HCT116 (cell line): ENCODE measurements around the gene SLC4A4. TPM values are rescaled to one million over a fixed set of nuclear protein-coding genes. Genes with fewer than 3 reads are reported as not detected.

Experiments used
- ATAC-seq: fragments of 200-7000 bp; cut with Tn5 transposase; 2 replicates; pipeline ENCODE4 v1.9.1; 2020; ENCODE audit warnings: mild to moderate bottlenecking, moderate library complexity
- BruUV-seq: library from RNA; stranded (reverse); fragments of 400-500 nt; replicated peaks from 2 replicates; lab custom pipeline; 2021; lab: Mats Ljungman, UMichigan
- CTCF ChIA-PET: fragments of 300-600 bp; sonication (Branson Sonifier 250); formaldehyde crosslinking; loops from one replicate; lab custom pipeline; 2021; ENCODE audit warnings: antibody characterized with exemption; lab: Charles Lee
- POLR2A ChIA-PET: fragments of 300-600, 350-600 bp; sonication (Branson Sonifier 250); formaldehyde crosslinking; loops from one replicate; lab custom pipeline; 2021; ENCODE audit warnings: antibody characterized with exemption; lab: Charles Lee
- RAD21 ChIA-PET, 2 experiments: fragments of 300-600 bp; sonication (Branson Sonifier 250); formaldehyde crosslinking; loops; one replicate each; lab custom pipeline; 2023; ENCODE audit warnings: low total read pairs in 2 of 2; ENCODE audit not compliant: uncharacterized antibody in 2 of 2, unreplicated experiment in 2 of 2, low non-redundant PET in 1 of 2; lab: Charles Lee
- DNase-seq: peaks from one replicate; pipeline ENCODE4 v3.0.0-alpha.2; 2010; ENCODE audit warnings: low read depth, low spot score
- H2AFZ ChIP-seq: fragments of 200-600 bp; shearing (Covaris generic), sonication (generic); 2 replicates; pipeline ENCODE4 v1.6.1; 2017; ENCODE audit warnings: low read depth, mixed run types, mixed read lengths, antibody characterized with exemption, low read length; ENCODE audit not compliant: poor library complexity, severe bottlenecking
- H3K27ac ChIP-seq: 2 replicates; pipeline ENCODE4 v1.5.1; 2012; ENCODE audit warnings: low read depth, low read length
- H3K27me3 ChIP-seq: fragments of 200-600 bp; sonication (generic); 2 replicates; pipeline ENCODE4 v1.6.1; 2016; ENCODE audit warnings: mixed run types, low read length, mixed read lengths; ENCODE audit not compliant: insufficient read depth
- H3K36me3 ChIP-seq, 2 experiments: fragments of 200-500 bp in 1 of 2; fragments of 200-600 bp in 1 of 2; sonication (Bioruptor generic) in 1 of 2; sonication (generic) in 1 of 2; 2 replicates each; pipeline versions ENCODE4 v1.5.1 to v1.6.1; 2014 to 2016; ENCODE audit warnings: low read length in 2 of 2, inconsistent platforms in 1 of 2, mixed read lengths in 1 of 2, mixed run types in 1 of 2; ENCODE audit not compliant: insufficient read depth in 2 of 2, control insufficient read depth in 1 of 2
- H3K4me1 ChIP-seq, 2 experiments: fragments of 200-600 bp in 1 of 2; sonication (generic) in 1 of 2; 2 replicates each; pipeline versions ENCODE4 v1.5.1 to v1.6.1; 2012 to 2017; ENCODE audit warnings: low read length in 2 of 2, inconsistent platforms in 1 of 2, mild to moderate bottlenecking in 1 of 2, mixed read lengths in 1 of 2, mixed run types in 1 of 2, moderate library complexity in 1 of 2; ENCODE audit not compliant: insufficient read depth in 2 of 2, control insufficient read depth in 1 of 2
- H3K4me2 ChIP-seq: fragments of 200-600 bp; sonication (generic); 2 replicates; pipeline ENCODE4 v1.6.1; 2017; ENCODE audit warnings: mixed run types, low read length, mixed read lengths
- H3K4me3 ChIP-seq, 2 experiments: fragments of 200-600 bp in 1 of 2; sonication (generic) in 1 of 2; replicated peaks in 1 of 2; 2 replicates each; pipeline ENCODE4 v1.5.1; 2011 to 2016; ENCODE audit warnings: low read length in 2 of 2, control low read depth in 1 of 2, low read depth in 1 of 2, mild to moderate bottlenecking in 1 of 2, mixed read lengths in 1 of 2, mixed run types in 1 of 2
- H3K79me2 ChIP-seq: fragments of 200-600 bp; sonication (generic); 2 replicates; pipeline ENCODE4 v1.6.1; 2017; ENCODE audit warnings: mild to moderate bottlenecking, mixed run types, low read length, moderate library complexity, mixed read lengths; ENCODE audit not compliant: insufficient read depth
- H3K9ac ChIP-seq: fragments of 200-600 bp; sonication (generic); 2 replicates; pipeline ENCODE4 v1.6.1; 2016; ENCODE audit warnings: low read length, mixed read lengths
- H3K9me2 ChIP-seq: fragments of 200-600 bp; sonication (generic), shearing (Covaris generic); 2 replicates; pipeline ENCODE4 v1.6.1; 2017; ENCODE audit warnings: mixed run types, mild to moderate bottlenecking, moderate library complexity; ENCODE audit not compliant: insufficient read depth
- H3K9me3 ChIP-seq, 2 experiments: fragments of 200-500 bp in 1 of 2; fragments of 200-600 bp in 1 of 2; sonication (Bioruptor generic) in 1 of 2; sonication (generic) in 1 of 2; 2 replicates each; pipeline ENCODE4 v1.6.1; 2014 to 2017; ENCODE audit warnings: low read length in 2 of 2, mixed read lengths in 2 of 2, inconsistent platforms in 1 of 2, low read depth in 1 of 2, mild to moderate bottlenecking in 1 of 2, mixed run types in 1 of 2, moderate library complexity in 1 of 2; ENCODE audit not compliant: control insufficient read depth in 1 of 2, insufficient read depth in 1 of 2
- H4K20me1 ChIP-seq: fragments of 200-600 bp; sonication (generic), shearing (Covaris generic); 2 replicates; pipeline ENCODE4 v1.6.1; 2017; ENCODE audit warnings: mixed run types, mild to moderate bottlenecking, moderate library complexity; ENCODE audit not compliant: insufficient read depth
- CBX3 ChIP-seq: IDR thresholded peaks from 2 replicates; pipeline ENCODE4 v1.6.1; 2012; ENCODE audit warnings: low read depth
- CEBPB ChIP-seq: IDR thresholded peaks from 2 replicates; pipeline ENCODE4 v1.6.1; 2012; ENCODE audit warnings: low read depth
- ELF1 ChIP-seq: IDR thresholded peaks from 2 replicates; pipeline ENCODE4 v1.6.1; 2012; ENCODE audit warnings: low read depth, borderline replicate concordance
- EZH2 ChIP-seq: fragments of 200-600 bp; sonication (generic); IDR thresholded peaks from 2 replicates; pipeline ENCODE4 v1.6.1; 2017; ENCODE audit warnings: antibody characterized with exemption, mixed run types
- EZH2phosphoT487 ChIP-seq: fragments of 200-600 bp; IDR thresholded peaks from 2 replicates; pipeline ENCODE4 v1.6.1; 2018; ENCODE audit warnings: antibody characterized with exemption, borderline replicate concordance
- FOSL1 ChIP-seq: IDR thresholded peaks from 2 replicates; pipeline ENCODE4 v1.6.1; 2012; ENCODE audit warnings: low read depth
- MAX ChIP-seq: IDR thresholded peaks from 2 replicates; pipeline ENCODE4 v1.6.1; 2012
- POLR2A ChIP-seq: IDR thresholded peaks from 2 replicates; pipeline ENCODE4 v1.7.0; 2011; ENCODE audit warnings: borderline replicate concordance; ENCODE audit not compliant: insufficient read depth, insufficient read length; ENCODE audit errors: extremely low read depth
- POLR2AphosphoS5 ChIP-seq: IDR thresholded peaks from 2 replicates; pipeline ENCODE4 v1.6.1; 2011; ENCODE audit warnings: mild to moderate bottlenecking, low read depth, low read length, moderate library complexity
- REST ChIP-seq: IDR thresholded peaks from 2 replicates; pipeline ENCODE4 v1.6.1; 2012; ENCODE audit warnings: low read depth
- SIN3A ChIP-seq: IDR thresholded peaks from 2 replicates; pipeline ENCODE4 v1.6.1; 2012; ENCODE audit warnings: low read depth
- SRF ChIP-seq: IDR thresholded peaks from 2 replicates; pipeline ENCODE4 v1.6.1; 2012; ENCODE audit warnings: low read depth
- TCF7L2 ChIP-seq: IDR thresholded peaks from 2 replicates; pipeline ENCODE4 v1.7.0; 2011; ENCODE audit warnings: borderline replicate concordance, inconsistent platforms; ENCODE audit not compliant: insufficient read depth, insufficient read length; ENCODE audit errors: extremely low read depth
- ZBTB33 ChIP-seq: IDR thresholded peaks from 2 replicates; pipeline ENCODE4 v1.6.1; 2011; ENCODE audit warnings: mild to moderate bottlenecking, low read length, moderate library complexity; ENCODE audit not compliant: insufficient replicate concordance; ENCODE audit errors: extremely low read depth
- ZFX ChIP-seq: fragments of 450-650 bp; IDR thresholded peaks from 2 replicates; pipeline ENCODE4 v1.6.1; 2017
- intact Hi-C: fragments of 100-400 bp; cut with micrococcal nuclease; formaldehyde crosslinking; loops from 2 replicates; pipeline ENCODE4 v1.10.0; 2022
- total RNA-seq: library from RNA; stranded (reverse); gene quantifications from one replicate; pipeline ENCODE4 v1.2.1, GENCODE V29; 2021; ENCODE audit not compliant: unreplicated experiment

The SLC4A4 gene
- total RNA-seq, 1 experiment from 2014 or later, result 0.30 TPM

- Histone ChIP-seq H3K79me2 (no peaks in the 10 kb centered on the region), H3K9me3 (no peaks in the 10 kb centered on the region), H3K27ac (no peak overlapping the region), H3K27me3 (peaks cover 4% of the 10 kb centered on the region; the same call in 1 of the 2 replicates), H4K20me1 (no peaks in the 10 kb centered on the region), H3K9me2 (no peaks in the 10 kb centered on the region), H3K4me1 (no peaks in the 10 kb centered on the region), H3K36me3 (no peaks in the 10 kb centered on the region), H3K4me3 (no peak overlapping the region), H3K9ac (no peak overlapping the region), H3K4me2 (no peak overlapping the region), H2AFZ (no peak overlapping the region)
- no peak for TF ChIP-seq SRF
- TF ChIP-seq FOSL1, result no peak
- no peak for TF ChIP-seq POLR2AphosphoS5
- no peak for TF ChIP-seq MAX
- TF ChIP-seq TCF7L2, result no peak
- no peak for TF ChIP-seq REST
- TF ChIP-seq EZH2phosphoT487, result no peak
- TF ChIP-seq CEBPB, result no peak
- TF ChIP-seq CBX3, result no peak
- no peak for TF ChIP-seq ELF1
- TF ChIP-seq SIN3A, result no peak
- TF ChIP-seq POLR2A, result no peak
- TF ChIP-seq EZH2, result no peak
- no peak for TF ChIP-seq ZBTB33
- no peak for TF ChIP-seq ZFX
- POLR2A ChIA-PET, result no interaction called here
- DNase-seq (no peak), ATAC-seq (no peak)
- CTCF ChIA-PET, result no interaction called here
- RAD21 ChIA-PET, result no interaction called here
- BruUV-seq, result no TSS peak
- intact Hi-C loops, result no loop called here
These were observed 46.6 kb upstream of the SLC4A4 start for GRCh38 chr4:71292228-71292627.
